Activated CD4-positive, alpha-beta memory T cell treated with anti-CD3 and anti-CD28 coated beads, Interleukin-2, amount 10 ng/mL, durations not matched to agents 7 days and 5 days (primary cell): Measurements from ENCODE around the gene GJA3. TPM values are rescaled to one million over a fixed set of nuclear protein-coding genes. Genes with fewer than 3 reads are reported as not detected.

Experiments used
- CTCF ChIA-PET: fragments of 350-600 bp; sonication (Branson Sonifier 250); formaldehyde crosslinking; loops from one replicate; lab custom pipeline; 2021; ENCODE audit warnings: antibody characterized with exemption, inconsistent platforms; lab: Charles Lee
- POLR2A ChIA-PET: fragments of 350-600 bp; sonication (Branson Sonifier 250); formaldehyde crosslinking; loops from one replicate; lab custom pipeline; 2021; ENCODE audit warnings: antibody characterized with exemption; lab: Charles Lee
- DNase-seq: peaks from one replicate; pipeline ENCODE4 v3.0.0-alpha.2; 2020
- H3K27ac Mint-ChIP-seq: one replicate; pipeline ENCODE4 v1.8.0; 2021; ENCODE audit warnings: mild to moderate bottlenecking, mixed read lengths
- H3K27me3 Mint-ChIP-seq: one replicate; pipeline ENCODE4 v1.8.0; 2021; ENCODE audit warnings: mixed read lengths
- H3K36me3 Mint-ChIP-seq: one replicate; pipeline ENCODE4 v1.8.0; 2021; ENCODE audit warnings: low read depth, mixed read lengths
- H3K4me1 Mint-ChIP-seq: one replicate; pipeline ENCODE4 v1.8.0; 2021; ENCODE audit warnings: mixed read lengths
- H3K4me3 Mint-ChIP-seq: one replicate; pipeline ENCODE4 v1.8.0; 2021; ENCODE audit warnings: mild to moderate bottlenecking, mixed read lengths
- H3K9me3 Mint-ChIP-seq: one replicate; pipeline ENCODE4 v1.8.0; 2021; ENCODE audit warnings: mixed read lengths
- total RNA-seq, 2 experiments: library from RNA; stranded (reverse); gene quantifications; one replicate each; pipeline ENCODE4 v1.2.3, GENCODE V29; 2021

The GJA3 gene
- total RNA-seq, 2 experiments from 2014 or later: 0.13 to 0.23 TPM

DNA sequence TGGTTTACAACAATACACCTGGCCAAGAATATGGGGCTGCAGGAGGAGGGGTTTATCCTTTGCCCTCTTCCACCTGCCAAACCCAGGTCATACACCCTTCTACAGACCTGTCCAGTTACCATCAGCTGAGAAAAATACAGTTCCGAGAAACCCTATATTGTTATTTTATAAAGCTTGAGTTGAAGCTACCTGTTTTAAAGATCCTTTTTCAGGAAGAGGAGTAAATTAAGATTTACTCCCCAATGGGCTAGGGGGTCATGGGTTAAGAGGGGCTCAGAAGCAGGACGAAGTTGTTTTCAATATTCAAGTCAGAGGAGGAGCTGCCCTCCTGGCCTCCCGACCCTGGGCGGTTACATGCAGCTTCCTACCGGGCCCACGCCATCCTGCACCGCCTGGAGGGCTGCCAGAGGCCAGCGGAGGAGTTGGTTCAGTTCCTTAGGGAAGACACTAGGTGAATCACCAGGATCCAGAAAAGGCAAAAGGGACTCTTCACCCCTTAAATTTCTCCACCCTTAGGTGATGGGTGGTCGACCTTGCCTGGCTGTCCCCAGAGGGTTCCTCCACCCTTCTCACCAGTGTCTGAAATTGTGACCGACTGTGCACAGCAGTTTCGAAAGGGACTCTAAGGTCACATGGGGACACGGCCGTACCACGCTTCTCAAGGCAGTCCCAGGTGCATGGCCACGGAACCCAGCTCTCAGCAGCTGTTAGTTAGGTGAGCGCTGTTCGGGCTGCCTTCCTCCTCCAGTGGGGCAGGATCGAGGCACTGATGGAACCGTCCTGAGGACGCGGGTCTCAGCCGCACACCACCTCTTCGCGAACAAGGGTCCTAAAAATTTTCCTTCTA, 30.7 kb upstream of the GJA3 start:
- H3K27me3 Mint-ChIP-seq: peaks cover 56% of the 10 kb centered on the region
- ChIA-PET POLR2A (no interaction called here), CTCF (interaction anchor here (0.6 to 1.0 kb wide), 3 partner anchors 9 to 984 kb away, joined by 3 read pairs; no protein-coding TSS in a partner anchor)
- no peak for DNase-seq
- H3K36me3 Mint-ChIP-seq: no peaks in the 10 kb centered on the region
- H3K9me3 Mint-ChIP-seq: no peaks in the 10 kb centered on the region
- H3K27ac Mint-ChIP-seq: no peak overlapping the region
- peak overlapping the region; percentile 63 for H3K4me3 Mint-ChIP-seq
- peaks cover 26% of the 10 kb centered on the region for H3K4me1 Mint-ChIP-seq

DNA sequence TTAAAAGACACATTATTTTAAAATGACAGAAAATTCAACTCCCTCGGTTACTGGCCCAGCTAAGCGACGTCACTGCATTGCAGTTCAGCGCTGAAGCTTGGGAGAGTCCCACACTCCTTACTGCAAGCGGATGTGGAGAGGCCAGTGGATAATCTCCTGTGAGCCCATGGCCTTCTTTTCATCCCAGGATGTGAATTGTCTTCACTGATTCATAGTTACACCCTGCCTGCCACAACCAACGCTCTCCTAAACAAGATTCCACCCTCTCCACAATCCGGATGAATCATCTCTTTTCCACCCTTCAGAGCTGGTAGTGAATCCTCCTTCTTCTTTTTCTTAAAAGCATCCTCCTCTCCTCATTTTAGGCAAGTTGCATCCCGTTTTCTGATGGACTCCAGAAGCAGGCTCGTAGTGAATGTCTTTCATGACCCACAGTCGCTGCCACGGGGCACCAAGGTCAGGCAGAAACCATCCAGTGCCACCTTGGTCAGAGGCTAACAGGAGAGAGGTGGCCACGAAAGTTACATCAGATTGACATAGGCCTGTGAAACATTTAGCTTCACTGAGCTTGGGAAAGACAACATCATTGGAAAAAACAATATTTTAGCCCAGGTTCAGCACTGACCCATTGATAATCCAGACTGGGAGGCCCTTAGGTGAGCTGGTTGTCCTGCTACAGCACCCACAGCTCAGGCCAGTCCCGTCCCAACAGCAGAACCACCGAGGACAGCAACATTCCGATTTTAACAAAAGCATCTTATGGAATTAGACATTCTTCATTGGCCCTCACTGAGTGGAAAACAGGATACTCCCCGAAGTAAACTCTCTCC, 29.8 kb upstream of the GJA3 start:
- ChIA-PET CTCF (interaction anchor here (0.7 to 1.0 kb wide), 2 partner anchors 8 to 985 kb away, joined by 3 read pairs; no protein-coding TSS in a partner anchor), POLR2A (no interaction called here)
- no peak for DNase-seq
- Mint-ChIP-seq H3K27ac (no peak overlapping the region), H3K4me3 (no peak overlapping the region), H3K9me3 (no peaks in the 10 kb centered on the region), H3K36me3 (no peaks in the 10 kb centered on the region), H3K27me3 (peaks cover 48% of the 10 kb centered on the region), H3K4me1 (peaks cover 26% of the 10 kb centered on the region)

DNA sequence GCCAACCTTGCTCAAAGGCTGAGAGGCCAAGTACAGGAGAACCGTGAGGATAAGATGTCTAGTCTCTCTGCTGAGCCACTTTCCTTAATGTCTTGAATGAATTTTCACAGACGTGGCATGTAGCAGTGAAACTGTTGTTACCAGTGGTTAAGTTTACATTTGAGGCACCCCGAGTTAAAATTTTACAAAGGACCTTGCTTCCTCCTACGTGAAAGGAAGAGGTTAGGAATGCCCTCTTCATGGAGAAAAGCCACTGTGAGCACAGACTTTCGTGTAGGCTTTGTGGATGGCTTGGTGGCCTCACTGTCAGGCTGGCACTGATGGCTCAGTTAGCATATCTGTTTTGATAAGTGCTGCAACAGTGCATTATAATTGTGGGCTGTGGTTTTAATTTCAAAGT, 29.2 kb upstream of the GJA3 start:
- Mint-ChIP-seq H3K36me3 (no peaks in the 10 kb centered on the region), H3K9me3 (no peaks in the 10 kb centered on the region), H3K27me3 (peaks cover 44% of the 10 kb centered on the region), H3K27ac (no peak overlapping the region), H3K4me3 (no peak overlapping the region), H3K4me1 (peaks cover 26% of the 10 kb centered on the region)
- DNase-seq: no peak
- ChIA-PET POLR2A (no interaction called here), CTCF (interaction anchor here (1.0 to 1.1 kb wide), 3 partner anchors 10 to 584 kb away, joined by 3 to 4 read pairs (median 4); partner anchors contain the start of gene EEF1AKMT1)

DNA sequence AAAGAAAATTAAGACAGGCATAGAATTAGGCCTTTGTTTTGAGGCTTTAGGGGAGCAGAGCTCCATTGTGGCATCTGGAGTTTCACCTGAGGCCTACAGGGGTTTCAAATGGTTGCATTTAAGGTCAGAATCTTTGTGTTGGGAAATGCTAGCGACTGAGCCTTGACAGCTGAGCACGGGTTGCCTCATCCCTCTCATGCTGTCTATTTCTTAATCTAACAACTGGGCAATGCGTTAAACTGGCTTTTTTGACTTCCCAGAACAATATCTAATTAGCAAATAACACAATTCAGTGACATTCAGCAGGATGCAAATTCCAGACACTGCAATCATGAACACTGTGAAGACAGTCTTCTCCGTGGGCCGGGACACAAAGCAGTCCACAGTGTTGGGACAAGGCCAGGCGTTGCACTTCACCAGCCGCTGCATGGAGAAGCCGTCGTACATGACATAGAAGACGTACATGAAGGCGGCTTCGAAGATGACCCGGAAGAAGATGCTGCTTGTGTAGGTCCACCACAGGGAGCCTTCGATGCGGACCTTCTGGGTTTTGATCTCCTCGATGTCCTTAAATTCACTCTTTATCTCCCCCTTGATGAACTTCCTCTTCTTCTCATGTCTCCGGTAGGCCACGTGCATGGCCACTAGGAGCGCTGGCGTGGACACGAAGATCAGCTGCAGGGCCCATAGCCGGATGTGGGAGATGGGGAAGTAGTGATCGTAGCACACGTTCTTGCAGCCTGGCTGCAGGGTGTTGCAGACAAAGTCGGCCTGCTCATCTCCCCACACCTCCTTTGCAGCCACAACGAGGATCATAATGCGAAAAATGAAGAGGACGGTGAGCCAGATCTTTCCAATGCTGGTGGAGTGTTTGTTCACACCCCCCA, 28.1 kb upstream of the GJA3 start:
- ChIA-PET CTCF (interaction anchor here (0.6 to 4.0 kb wide), 7 partner anchors 8 to 585 kb away, joined by 3 to 18 read pairs (median 4); partner anchors contain the start of gene EEF1AKMT1), POLR2A (no interaction called here)
- Mint-ChIP-seq H3K36me3 (no peaks in the 10 kb centered on the region), H3K4me3 (no peak overlapping the region), H3K27me3 (peaks cover 33% of the 10 kb centered on the region), H3K4me1 (peaks cover 16% of the 10 kb centered on the region), H3K9me3 (no peaks in the 10 kb centered on the region), H3K27ac (no peak overlapping the region)
- DNase-seq: no peak

DNA sequence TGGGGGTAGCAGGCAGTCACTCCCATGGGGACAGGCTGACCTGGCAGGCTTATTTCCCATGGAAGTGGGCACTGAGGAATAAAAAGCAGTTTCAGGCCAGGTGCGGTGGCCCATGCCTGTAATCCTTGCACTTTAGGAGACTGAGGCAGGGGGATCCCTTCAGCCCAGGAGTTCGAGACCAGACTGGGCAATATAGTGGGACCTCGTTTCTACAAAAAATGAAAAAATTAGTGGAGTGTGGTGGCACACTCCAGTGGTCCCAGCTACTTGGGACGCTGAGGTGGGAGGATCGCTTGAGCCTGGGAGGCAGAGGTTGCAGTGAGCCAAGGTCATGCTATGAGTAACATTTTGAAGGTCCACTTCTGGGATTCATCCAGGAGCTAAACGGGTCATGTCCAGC, 25.9 kb upstream of the GJA3 start:
- no peaks in the 10 kb centered on the region for H3K9me3 Mint-ChIP-seq
- H3K36me3 Mint-ChIP-seq: no peaks in the 10 kb centered on the region
- ChIA-PET CTCF (interaction anchor here (1.2 to 4.0 kb wide), 3 partner anchors 9 to 12 kb away, joined by 3 to 18 read pairs (median 3); no protein-coding TSS in a partner anchor), POLR2A (no interaction called here)
- peaks cover 26% of the 10 kb centered on the region for H3K27me3 Mint-ChIP-seq
- H3K27ac Mint-ChIP-seq: no peak overlapping the region
- no peak for DNase-seq
- peaks cover 6% of the 10 kb centered on the region for H3K4me1 Mint-ChIP-seq
- H3K4me3 Mint-ChIP-seq: no peak overlapping the region

DNA sequence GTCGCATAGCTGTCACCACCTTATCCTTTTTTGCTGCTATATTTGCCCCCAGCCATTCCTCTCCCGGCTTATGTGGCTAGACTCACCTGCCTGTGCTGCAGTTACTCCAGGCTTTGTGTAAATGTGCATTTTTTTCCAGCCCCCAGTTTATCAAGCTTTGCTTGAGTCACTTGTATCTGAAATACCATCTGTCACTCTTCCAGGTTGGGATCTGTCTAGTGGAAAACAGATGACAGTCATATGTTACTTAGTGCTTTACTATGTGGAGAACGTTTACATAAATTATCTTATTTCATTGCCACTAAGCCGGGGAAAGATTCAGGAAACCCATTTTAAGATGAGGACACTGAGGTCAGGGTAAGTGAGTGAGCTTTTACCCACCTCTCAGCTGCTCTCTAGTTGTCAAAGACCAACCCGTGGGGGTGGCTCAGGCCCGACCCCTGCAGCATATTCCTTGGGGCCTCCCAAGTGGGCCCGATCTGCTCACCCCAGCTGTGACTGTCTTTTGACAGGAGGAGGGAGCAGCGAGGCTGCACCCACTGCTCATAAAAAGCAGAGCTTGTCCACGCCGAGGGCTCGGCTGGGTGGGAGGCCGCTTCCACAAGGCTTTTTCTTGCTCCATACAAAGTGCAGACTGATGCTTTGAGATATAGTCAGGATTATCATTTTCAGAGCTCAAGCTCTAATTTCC, 24.7 kb upstream of the GJA3 start:
- no peak for DNase-seq
- Mint-ChIP-seq H3K4me1 (peaks cover 4% of the 10 kb centered on the region), H3K9me3 (no peaks in the 10 kb centered on the region), H3K27me3 (peaks cover 23% of the 10 kb centered on the region), H3K4me3 (no peak overlapping the region), H3K27ac (no peak overlapping the region), H3K36me3 (no peaks in the 10 kb centered on the region)
- ChIA-PET CTCF (interaction anchor here (0.6 to 4.0 kb wide), 3 partner anchors 12 to 1003 kb away, joined by 3 to 18 read pairs (median 4); no protein-coding TSS in a partner anchor), POLR2A (no interaction called here)

DNA sequence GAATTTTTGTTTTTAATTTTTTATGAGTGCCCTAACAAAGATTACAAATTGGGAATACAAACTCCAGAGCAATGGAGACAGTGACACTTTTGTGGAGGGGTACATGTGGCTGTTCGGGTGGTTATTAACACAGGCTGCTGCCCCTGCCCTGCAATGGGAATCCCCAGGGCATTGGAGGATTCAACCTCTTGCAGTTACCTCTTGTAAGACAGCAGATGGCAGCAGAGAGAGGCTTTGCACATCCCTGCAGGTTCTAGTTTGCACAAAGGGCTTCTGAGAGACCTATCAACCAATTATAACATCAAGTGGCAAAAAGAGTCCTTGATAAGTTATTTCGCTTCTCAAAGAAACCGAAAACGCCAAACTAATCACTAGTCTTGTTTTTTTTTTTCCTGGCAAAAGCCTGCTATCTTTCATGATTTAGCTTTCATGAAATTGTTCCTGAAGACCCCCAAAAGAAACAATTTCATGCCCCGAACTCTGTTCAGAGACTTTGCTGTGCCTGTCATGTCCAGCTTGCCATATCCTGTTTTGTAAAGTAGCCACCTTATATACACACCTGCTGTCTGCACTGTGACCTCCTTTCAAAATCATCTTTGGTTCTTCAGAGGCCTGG, 21.5 kb upstream of the GJA3 start:
- ChIA-PET CTCF (interaction anchor here (0.6 to 2.0 kb wide), 9 partner anchors 9 to 529 kb away, joined by 3 to 6 read pairs (median 3); no protein-coding TSS in a partner anchor), POLR2A (no interaction called here)
- peak; percentile 57 for DNase-seq
- Mint-ChIP-seq H3K36me3 (no peaks in the 10 kb centered on the region), H3K27me3 (peaks cover 40% of the 10 kb centered on the region), H3K27ac (no peak overlapping the region), H3K4me1 (no peaks in the 10 kb centered on the region), H3K9me3 (no peaks in the 10 kb centered on the region), H3K4me3 (no peak overlapping the region)

DNA sequence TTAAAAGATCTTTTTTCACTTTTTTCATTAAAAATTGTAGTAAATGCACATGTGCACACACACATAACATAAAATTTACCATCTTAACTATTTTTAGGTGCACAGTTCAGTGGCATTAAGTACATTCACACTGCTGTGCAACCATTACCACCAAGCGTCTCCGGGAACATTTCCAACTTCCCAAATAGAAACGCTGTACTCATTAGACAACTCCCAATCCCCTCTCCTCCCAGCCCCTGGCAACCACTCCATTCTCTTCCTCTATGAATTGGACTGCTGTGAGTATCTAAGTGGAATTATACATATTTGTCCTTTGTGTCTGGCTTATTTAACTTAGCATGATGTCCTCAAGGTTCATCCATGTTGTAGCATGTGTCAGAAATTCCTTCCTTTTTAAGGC, 20.3 kb upstream of the GJA3 start:
- ChIA-PET POLR2A (no interaction called here), CTCF (interaction anchor here (1.1 to 1.8 kb wide), 2 partner anchors 14 to 310 kb away, joined by 3 to 5 read pairs; no protein-coding TSS in a partner anchor)
- Mint-ChIP-seq H3K4me3 (no peak overlapping the region), H3K27me3 (peaks cover 49% of the 10 kb centered on the region), H3K27ac (no peak overlapping the region), H3K4me1 (no peaks in the 10 kb centered on the region), H3K9me3 (no peaks in the 10 kb centered on the region), H3K36me3 (no peaks in the 10 kb centered on the region)
- DNase-seq: no peak

DNA sequence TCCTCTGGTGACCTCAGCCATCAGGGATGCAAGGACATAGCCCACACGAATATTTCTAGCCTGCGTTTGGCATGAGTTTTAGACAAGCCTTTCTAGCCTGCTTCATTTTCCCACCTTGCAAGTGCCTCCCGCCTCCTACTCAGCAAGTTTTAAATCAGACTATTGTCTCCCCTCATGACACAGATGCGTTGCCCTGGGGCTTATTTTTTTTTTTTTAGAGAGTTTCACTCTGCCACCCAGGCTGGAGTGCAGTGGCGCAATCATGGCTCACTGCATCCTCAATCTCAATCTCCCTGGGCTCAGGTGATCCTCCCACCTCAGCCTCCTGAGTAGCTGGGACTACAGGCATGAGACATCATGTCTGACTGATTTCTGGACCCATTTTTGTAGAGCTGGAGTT, 17.3 kb upstream of the GJA3 start:
- ChIA-PET CTCF (interaction anchor here (0.8 kb wide), 1 partner anchor 39 kb away, joined by 3 read pairs; no protein-coding TSS in a partner anchor), POLR2A (no interaction called here)
- DNase-seq: no peak
- H3K36me3 Mint-ChIP-seq: no peaks in the 10 kb centered on the region
- H3K27ac Mint-ChIP-seq: no peak overlapping the region
- H3K27me3 Mint-ChIP-seq: peaks cover 71% of the 10 kb centered on the region
- H3K4me1 Mint-ChIP-seq: peaks cover 12% of the 10 kb centered on the region
- H3K4me3 Mint-ChIP-seq: no peak overlapping the region
- H3K9me3 Mint-ChIP-seq: no peaks in the 10 kb centered on the region

DNA sequence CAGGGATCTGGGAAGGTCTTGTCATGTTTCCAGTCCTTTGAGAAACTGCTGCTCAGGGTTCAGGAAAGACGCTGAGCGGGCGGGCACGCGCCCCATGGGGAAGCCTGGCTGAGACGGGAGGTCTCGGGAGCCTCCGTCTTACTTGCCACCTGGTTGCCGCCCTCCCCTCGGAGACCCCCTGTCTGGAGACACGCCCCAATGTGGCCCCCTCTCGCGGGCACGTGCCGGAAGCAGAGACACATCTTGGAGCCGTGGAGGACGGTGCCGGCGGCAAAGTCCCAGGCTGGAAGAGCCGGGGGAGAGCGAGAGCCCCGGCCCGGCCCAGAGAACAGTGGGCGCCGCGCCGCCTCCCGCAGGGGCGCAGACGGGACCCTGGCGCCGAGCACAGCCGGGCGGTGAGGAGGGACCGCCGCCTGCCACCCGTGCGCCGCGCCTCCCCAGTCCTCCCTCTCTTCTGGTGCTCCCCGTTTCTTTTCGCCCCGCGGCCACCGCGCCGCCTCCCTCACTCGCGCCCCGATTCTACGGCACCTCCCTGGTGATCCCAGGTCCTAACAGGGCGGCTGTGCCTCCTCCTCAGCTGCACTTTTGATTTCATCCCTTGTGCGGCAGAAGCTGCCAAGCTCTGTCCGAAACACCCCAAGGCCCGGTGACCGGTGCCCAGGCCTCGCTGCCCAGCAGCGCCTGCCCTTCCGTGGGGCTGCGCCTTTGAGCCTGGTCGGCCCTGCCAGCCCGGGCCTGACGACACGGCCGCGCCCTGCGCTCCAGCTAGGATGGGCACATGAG, 16.4 kb upstream of the GJA3 start:
- peaks cover 72% of the 10 kb centered on the region for H3K27me3 Mint-ChIP-seq
- no peaks in the 10 kb centered on the region for H3K9me3 Mint-ChIP-seq
- POLR2A ChIA-PET: no interaction called here
- H3K27ac Mint-ChIP-seq: no peak overlapping the region
- CTCF ChIA-PET: no interaction called here
- H3K36me3 Mint-ChIP-seq: no peaks in the 10 kb centered on the region
- DNase-seq: no peak
- peaks cover 12% of the 10 kb centered on the region for H3K4me1 Mint-ChIP-seq
- no peak overlapping the region for H3K4me3 Mint-ChIP-seq
